ENCODE results near the gene LIN7A. TPM values are rescaled to one million over a fixed set of nuclear protein-coding genes. Genes with fewer than 3 reads are reported as not detected.

The LIN7A gene
- total and polyA plus RNA-seq, 7 donors: 0.48 to 2.1 (median 0.81) TPM

GRCh38 chr12:80745851-80746505, 191.8 kb downstream of the LIN7A start:
- ATAC-seq (no peak), DNase-seq (no peak)
- Histone ChIP-seq H3K36me3 (ENCODE audit: insufficient read depth in 1 of 2, low read depth in 1 of 2) (no peaks in the 10 kb centered on the region), H3K9me3 (no peaks in the 10 kb centered on the region), H3K27me3 (ENCODE audit: insufficient read depth in 3 of 3, low read length in 2 of 3) (no peaks in the 10 kb centered on the region), H3K27ac (no peak overlapping the region), H3K4me1 (no peaks in the 10 kb centered on the region), H3K4me3 (no peak overlapping the region)
- WGBS, 3 donors: 25 to 50% (median 27%) methylated on average over 6 of the region's 6 CpGs
- intact Hi-C loops (cut with DNase I): no loop called here
- TF ChIP-seq CTCF (IDR thresholded peaks at IDR 0.05): no peak

Other genes with a start within 250 kb of the LIN7A start
- gene MYF6, start 230.3 kb downstream of the LIN7A start, total RNA-seq: 100 to 1,000 TPM; 300 to 480 (median 372) TPM
- 1,000 to 10,000 TPM in 2 of 3 donors, 10 to 100 TPM in 1; 66.7 to 1,359 (median 1,026) TPM for gene MYF6, start 230.3 kb downstream of the LIN7A start, polyA plus RNA-seq
- gene MYF5, start 221.0 kb downstream of the LIN7A start, total RNA-seq: 1 to 10 TPM; 2.3 to 4.7 (median 3.5) TPM
- 1 to 10 TPM; 1.3 to 3.7 (median 3.0) TPM for gene MYF5, start 221.0 kb downstream of the LIN7A start, polyA plus RNA-seq
- gene ACSS3, start 140.1 kb upstream of the LIN7A start, total RNA-seq: 10 to 100 TPM in 3 of 4 donors, 1 to 10 TPM in 1; 7.1 to 21.9 (median 14.5) TPM
- gene ACSS3, start 140.1 kb upstream of the LIN7A start, polyA plus RNA-seq: 1 to 10 TPM; 1.3 to 5.4 (median 3.0) TPM

Data from psoas muscle (tissue), 8 donors.